Activated CD4-positive, alpha-beta T cell treated with anti-CD3 and anti-CD28 coated beads, Interleukin-2, amount 10 ng/mL, durations not matched to agents 24 days and 14 days (primary cell): ENCODE data around the gene GPD2. TPM values are rescaled to one million over a fixed set of nuclear protein-coding genes. Genes with fewer than 3 reads are reported as not detected.

ENCODE experiments used
- DNase-seq: peaks from one replicate; pipeline ENCODE4 v3.0.0; 2022
- H3K27ac Mint-ChIP-seq: one replicate; pipeline ENCODE4 v1.8.0; 2022; ENCODE audit warnings: mild to moderate bottlenecking, mixed read lengths
- H3K27me3 Mint-ChIP-seq: one replicate; pipeline ENCODE4 v1.8.0; 2022; ENCODE audit warnings: mixed read lengths
- H3K36me3 Mint-ChIP-seq: one replicate; pipeline ENCODE4 v1.8.0; 2022; ENCODE audit warnings: low read depth, mild to moderate bottlenecking, mixed read lengths
- H3K4me1 Mint-ChIP-seq: one replicate; pipeline ENCODE4 v1.8.0; 2021; ENCODE audit warnings: mixed read lengths
- H3K4me3 Mint-ChIP-seq: one replicate; pipeline ENCODE4 v1.8.0; 2022; ENCODE audit warnings: mild to moderate bottlenecking, moderate library complexity, mixed read lengths
- H3K9me3 Mint-ChIP-seq: one replicate; pipeline ENCODE4 v1.8.0; 2021; ENCODE audit warnings: mixed read lengths
- intact Hi-C: fragments of 100-400 bp; cut with micrococcal nuclease; formaldehyde crosslinking; loops from one replicate; pipeline ENCODE4 v1.15.1; 2023
- total RNA-seq: library from RNA; stranded (reverse); gene quantifications from 2 replicates; pipeline ENCODE4 v1.2.3, GENCODE V29; 2022

Gene GPD2
- total RNA-seq, 1 donor from 2014 or later, result 19.7 TPM

- intact Hi-C loops, result no loop called here
- peaks cover 4% of the 10 kb centered on the region for H3K9me3 Mint-ChIP-seq
- H3K4me1 Mint-ChIP-seq, result peaks cover 4% of the 10 kb centered on the region
- peaks cover 29% of the 10 kb centered on the region for H3K27me3 Mint-ChIP-seq
- H3K4me3 Mint-ChIP-seq, result no peak overlapping the region
- no peak overlapping the region for H3K27ac Mint-ChIP-seq
- no peaks in the 10 kb centered on the region for H3K36me3 Mint-ChIP-seq
- no peak for DNase-seq
These were observed 12.4 kb upstream of the GPD2 start for GRCh38 chr2:156423674-156424282.

GRCh38 chr2:156427074-156427473 is 9.1 kb upstream of the GPD2 start:
- Mint-ChIP-seq H3K27ac (no peak overlapping the region), H3K9me3 (peaks cover 4% of the 10 kb centered on the region), H3K36me3 (no peaks in the 10 kb centered on the region), H3K4me3 (no peak overlapping the region), H3K27me3 (peaks cover 13% of the 10 kb centered on the region), H3K4me1 (peaks cover 21% of the 10 kb centered on the region)
- no peak for DNase-seq
- intact Hi-C loops, result no loop called here

- intact Hi-C loops, result no loop called here
- Mint-ChIP-seq H3K4me3 (no peak overlapping the region), H3K36me3 (no peaks in the 10 kb centered on the region), H3K4me1 (peaks cover 23% of the 10 kb centered on the region), H3K9me3 (peaks cover 4% of the 10 kb centered on the region), H3K27me3 (peaks cover 5% of the 10 kb centered on the region), H3K27ac (no peak overlapping the region)
- DNase-seq, result no peak
These were observed 7.0 kb upstream of the GPD2 start for GRCh38 chr2:156429211-156429610.

GRCh38 chr2:156430236-156430979 is 5.8 kb upstream of the GPD2 start:
- Mint-ChIP-seq H3K4me1 (peaks cover 23% of the 10 kb centered on the region), H3K9me3 (peaks cover 4% of the 10 kb centered on the region), H3K27ac (peak overlapping the region; percentile 43), H3K4me3 (no peak overlapping the region), H3K27me3 (peaks cover under 1% of the 10 kb centered on the region), H3K36me3 (no peaks in the 10 kb centered on the region)
- DNase-seq, result no peak
- intact Hi-C loops, result loop anchor here (5.0 to 10.0 kb wide), 2 partner anchors 46 to 142 kb away; no protein-coding TSS in a partner anchor

GRCh38 chr2:156430980-156431358 is 5.2 kb upstream of the GPD2 start:
- DNase-seq, result no peak
- Mint-ChIP-seq H3K4me3 (peak overlapping the region; percentile 14), H3K4me1 (peaks cover 23% of the 10 kb centered on the region), H3K27me3 (no peaks in the 10 kb centered on the region), H3K27ac (peak overlapping the region; percentile 43), H3K9me3 (peaks cover 4% of the 10 kb centered on the region), H3K36me3 (no peaks in the 10 kb centered on the region)
- intact Hi-C loops, result loop anchor here (5.0 to 10.0 kb wide), 2 partner anchors 46 to 141 kb away; no protein-coding TSS in a partner anchor

GRCh38 chr2:156434461-156435291 is 1.5 kb upstream of the GPD2 start:
- Mint-ChIP-seq H3K27ac (peak overlapping the region; percentile 62), H3K9me3 (no peaks in the 10 kb centered on the region)

GRCh38 chr2:156435396-156435717 is 822 bp upstream of the GPD2 start:
- DNase-seq, result no peak
- Mint-ChIP-seq H3K27ac (peak overlapping the region; percentile 62), H3K27me3 (no peaks in the 10 kb centered on the region), H3K36me3 (peaks cover 12% of the 10 kb centered on the region), H3K4me3 (peak overlapping the region; percentile 93), H3K4me1 (peaks cover 41% of the 10 kb centered on the region), H3K9me3 (peaks cover 4% of the 10 kb centered on the region)
- intact Hi-C loops, result loop anchor here (10.0 kb wide), 1 partner anchor 51 kb away; no protein-coding TSS in a partner anchor

More at GRCh38 chr2:156434461-156435291, 1.5 kb upstream of the GPD2 start:
- DNase-seq, result no peak
- Mint-ChIP-seq H3K4me1 (peaks cover 42% of the 10 kb centered on the region), H3K36me3 (peaks cover 6% of the 10 kb centered on the region), H3K27me3 (no peaks in the 10 kb centered on the region), H3K4me3 (no peak overlapping the region)
- intact Hi-C loops, result loop anchor here (5.0 to 10.0 kb wide), 2 partner anchors 50 to 138 kb away; no protein-coding TSS in a partner anchor

GRCh38 chr2:156436497-156437085 is 412 bp downstream of the GPD2 start:
- Mint-ChIP-seq H3K36me3 (peaks cover 21% of the 10 kb centered on the region), H3K27me3 (no peaks in the 10 kb centered on the region)

GRCh38 chr2:156437272-156437930 is 1.2 kb downstream of the GPD2 start:
- intact Hi-C loops, result loop anchor here (2.0 to 10.0 kb wide), 3 partner anchors 21 to 53 kb away; no protein-coding TSS in a partner anchor
- Mint-ChIP-seq H3K27ac (peak overlapping the region; percentile 98), H3K36me3 (peaks cover 21% of the 10 kb centered on the region), H3K4me3 (peak overlapping the region; percentile 93), H3K27me3 (no peaks in the 10 kb centered on the region), H3K4me1 (peaks cover 32% of the 10 kb centered on the region), H3K9me3 (peaks cover 4% of the 10 kb centered on the region)
- DNase-seq, result no peak

More at GRCh38 chr2:156436497-156437085, 412 bp downstream of the GPD2 start:
- H3K9me3 Mint-ChIP-seq, result peaks cover 4% of the 10 kb centered on the region
- peak overlapping the region; percentile 98 for H3K27ac Mint-ChIP-seq
- H3K4me1 Mint-ChIP-seq, result peaks cover 32% of the 10 kb centered on the region
- H3K4me3 Mint-ChIP-seq, result peak overlapping the region; percentile 93
- intact Hi-C loops, result loop anchor here (1.0 to 10.0 kb wide), 5 partner anchors 22 to 95 kb away; no protein-coding TSS in a partner anchor
- peak; percentile 79 for DNase-seq

- DNase-seq, result no peak
- intact Hi-C loops, result loop anchor here (2.0 to 10.0 kb wide), 3 partner anchors 21 to 53 kb away; no protein-coding TSS in a partner anchor
- Mint-ChIP-seq H3K27me3 (no peaks in the 10 kb centered on the region), H3K36me3 (peaks cover 23% of the 10 kb centered on the region), H3K4me1 (peaks cover 33% of the 10 kb centered on the region), H3K9me3 (peaks cover 4% of the 10 kb centered on the region), H3K27ac (peak overlapping the region; percentile 48), H3K4me3 (peak overlapping the region; percentile 93)
These were observed 1.8 kb downstream of the GPD2 start for GRCh38 chr2:156437931-156438410.

- H3K36me3 Mint-ChIP-seq, result peaks cover 27% of the 10 kb centered on the region
- no peak overlapping the region for H3K27ac Mint-ChIP-seq
- no peak for DNase-seq
- H3K4me3 Mint-ChIP-seq, result no peak overlapping the region
- peaks cover 9% of the 10 kb centered on the region for H3K9me3 Mint-ChIP-seq
- intact Hi-C loops, result no loop called here
- H3K4me1 Mint-ChIP-seq, result peaks cover 21% of the 10 kb centered on the region
- no peaks in the 10 kb centered on the region for H3K27me3 Mint-ChIP-seq
These were observed 6.9 kb downstream of the GPD2 start for GRCh38 chr2:156443089-156443488.

- Mint-ChIP-seq H3K4me1 (peaks cover 12% of the 10 kb centered on the region), H3K36me3 (peaks cover 31% of the 10 kb centered on the region), H3K27me3 (no peaks in the 10 kb centered on the region), H3K9me3 (peaks cover 14% of the 10 kb centered on the region), H3K27ac (no peak overlapping the region), H3K4me3 (no peak overlapping the region)
- DNase-seq, result no peak
- intact Hi-C loops, result no loop called here
These were observed 9.4 kb downstream of the GPD2 start for GRCh38 chr2:156445296-156446220.
